RWPE2 (cell line): Measurements from ENCODE around the gene OR2A7.
"Not testable (repeated sequence)": the region's sequence is repeated elsewhere in the genome, so short reads cannot be mapped to it uniquely, and the experiment has no call there.

Experiments used
- ATAC-seq: fragments of 200-7000 bp; cut with Tn5 transposase; 3 replicates; pipeline ENCODE4 v1.9.1; 2021; ENCODE audit warnings: low read depth
- DNase-seq: peaks from one replicate; pipeline ENCODE4 v3.0.0-alpha.2; 2020; ENCODE audit warnings: low spot score
- H3K27ac ChIP-seq: fragments of 450-650 bp; 2 replicates; pipeline ENCODE4 v1.5.1; 2017; ENCODE audit warnings: mild to moderate bottlenecking; ENCODE audit not compliant: poor library complexity, severe bottlenecking
- H3K27me3 ChIP-seq: fragments of 250-450 bp; sonication (Bioruptor Pico); 2 replicates; pipeline ENCODE4 v1.5.1; 2021; ENCODE audit warnings: mild to moderate bottlenecking, moderate library complexity; ENCODE audit not compliant: insufficient read depth, poor library complexity, severe bottlenecking
- H3K36me3 ChIP-seq: fragments of 250-450 bp; sonication (Bioruptor Pico); 2 replicates; pipeline ENCODE4 v1.5.1; 2020; ENCODE audit warnings: low read depth, mild to moderate bottlenecking, moderate library complexity
- H3K4me1 ChIP-seq: fragments of 250-450 bp; sonication (Bioruptor Pico); 2 replicates; pipeline ENCODE4 v1.5.1; 2021; ENCODE audit warnings: mild to moderate bottlenecking, moderate library complexity; ENCODE audit not compliant: insufficient read depth, poor library complexity, severe bottlenecking
- H3K4me3 ChIP-seq: fragments of 250-450 bp; sonication (Bioruptor Pico); 2 replicates; pipeline ENCODE4 v1.5.1; 2021; ENCODE audit warnings: mild to moderate bottlenecking, moderate library complexity; ENCODE audit not compliant: severe bottlenecking
- H3K9me3 ChIP-seq: fragments of 250-450 bp; sonication (Bioruptor Pico); 2 replicates; pipeline ENCODE4 v1.5.1; 2021; ENCODE audit warnings: mild to moderate bottlenecking, moderate library complexity; ENCODE audit not compliant: severe bottlenecking
- TF ChIP-seq, protein P1 (sequence below): fragments of 450-650 bp; IDR thresholded peaks from one replicate; pipeline ENCODE4 v1.5.1; 2017; ENCODE audit warnings: mild to moderate bottlenecking, moderate library complexity; ENCODE audit not compliant: poor library complexity, severe bottlenecking

Gene OR2A7

DNA sequence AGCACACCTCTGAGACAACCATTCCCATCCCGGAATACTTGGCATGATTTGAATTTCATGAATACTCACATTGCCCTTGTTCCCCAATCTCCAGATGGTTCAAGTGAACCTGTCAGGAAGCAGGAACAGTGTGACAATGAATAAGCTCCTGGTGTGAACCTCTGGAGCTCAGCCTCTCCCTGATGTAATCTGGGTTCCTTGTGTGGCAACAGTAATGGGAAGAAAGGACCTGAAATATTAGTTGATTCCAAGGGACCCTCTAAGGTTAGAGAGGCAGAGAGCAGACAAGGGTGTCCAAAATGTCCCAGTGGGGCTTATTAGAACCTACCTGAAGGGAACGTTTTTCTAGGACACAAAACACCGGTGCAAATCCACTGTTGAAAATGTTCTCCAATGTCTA is 8.5 kb downstream of the OR2A7 start:
- no peaks in the 10 kb centered on the region for H3K36me3 ChIP-seq
- ATAC-seq (no peak), DNase-seq (no peak)
- TF ChIP-seq, protein P1, sequence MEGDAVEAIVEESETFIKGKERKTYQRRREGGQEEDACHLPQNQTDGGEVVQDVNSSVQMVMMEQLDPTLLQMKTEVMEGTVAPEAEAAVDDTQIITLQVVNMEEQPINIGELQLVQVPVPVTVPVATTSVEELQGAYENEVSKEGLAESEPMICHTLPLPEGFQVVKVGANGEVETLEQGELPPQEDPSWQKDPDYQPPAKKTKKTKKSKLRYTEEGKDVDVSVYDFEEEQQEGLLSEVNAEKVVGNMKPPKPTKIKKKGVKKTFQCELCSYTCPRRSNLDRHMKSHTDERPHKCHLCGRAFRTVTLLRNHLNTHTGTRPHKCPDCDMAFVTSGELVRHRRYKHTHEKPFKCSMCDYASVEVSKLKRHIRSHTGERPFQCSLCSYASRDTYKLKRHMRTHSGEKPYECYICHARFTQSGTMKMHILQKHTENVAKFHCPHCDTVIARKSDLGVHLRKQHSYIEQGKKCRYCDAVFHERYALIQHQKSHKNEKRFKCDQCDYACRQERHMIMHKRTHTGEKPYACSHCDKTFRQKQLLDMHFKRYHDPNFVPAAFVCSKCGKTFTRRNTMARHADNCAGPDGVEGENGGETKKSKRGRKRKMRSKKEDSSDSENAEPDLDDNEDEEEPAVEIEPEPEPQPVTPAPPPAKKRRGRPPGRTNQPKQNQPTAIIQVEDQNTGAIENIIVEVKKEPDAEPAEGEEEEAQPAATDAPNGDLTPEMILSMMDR, result no peak
- H3K27ac ChIP-seq, result no peak overlapping the region
- H3K4me3 ChIP-seq, result no peak overlapping the region
- H3K4me1 ChIP-seq, result no peaks in the 10 kb centered on the region
- no peaks in the 10 kb centered on the region for H3K9me3 ChIP-seq
- no peaks in the 10 kb centered on the region for H3K27me3 ChIP-seq

DNA sequence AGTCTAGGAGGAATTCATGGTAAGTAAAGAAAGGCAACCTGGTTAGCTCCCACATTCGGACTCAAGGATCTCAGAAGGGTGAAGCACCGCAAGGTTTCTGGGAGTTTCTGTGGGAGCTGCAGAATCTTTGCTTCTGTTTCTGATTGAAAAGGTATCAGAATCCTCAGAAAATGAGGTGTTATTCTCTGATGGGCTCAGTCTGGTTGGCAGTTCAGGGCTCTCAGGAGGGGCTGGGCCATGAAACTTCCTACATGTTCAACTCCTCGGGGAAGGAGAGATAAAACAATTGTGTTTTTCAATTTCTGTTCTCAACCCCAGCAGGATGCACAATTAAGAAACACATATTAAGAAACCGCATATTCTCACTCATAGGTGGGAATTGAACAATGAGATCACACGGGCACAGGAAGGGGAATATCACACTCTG is 9.1 kb downstream of the OR2A7 start:
- DNase-seq (peak; percentile 21), ATAC-seq (no peak)
- Histone ChIP-seq H3K4me1 (no peaks in the 10 kb centered on the region), H3K27ac (no peak overlapping the region), H3K9me3 (no peaks in the 10 kb centered on the region), H3K4me3 (no peak overlapping the region), H3K27me3 (no peaks in the 10 kb centered on the region), H3K36me3 (no peaks in the 10 kb centered on the region)
- TF ChIP-seq, protein P1, result no peak

DNA sequence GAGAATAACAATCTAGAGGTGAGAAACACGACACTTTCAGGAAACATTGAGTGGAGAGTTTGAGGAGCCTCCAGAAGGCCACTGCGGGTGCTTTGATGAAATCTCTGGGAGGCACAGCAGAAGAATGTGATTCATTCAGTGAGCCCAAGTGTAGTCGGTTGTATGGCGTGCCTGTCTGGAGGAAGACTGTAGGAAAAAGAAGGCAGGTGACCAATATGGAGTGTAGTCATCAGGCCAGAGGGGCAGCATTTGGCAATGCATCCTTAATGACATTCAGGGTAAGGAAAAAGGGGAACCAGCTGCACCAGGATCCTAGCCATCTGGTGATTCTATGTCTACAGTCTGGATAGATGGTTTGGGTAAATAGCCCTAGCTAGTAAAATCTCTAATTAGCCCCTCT is 12.3 kb downstream of the OR2A7 start:
- DNase-seq, H3K27me3 ChIP-seq, H3K4me3 ChIP-seq, H3K9me3 ChIP-seq, ATAC-seq, H3K4me1 ChIP-seq, H3K36me3 ChIP-seq, H3K27ac ChIP-seq: not testable (repeated sequence)

DNA sequence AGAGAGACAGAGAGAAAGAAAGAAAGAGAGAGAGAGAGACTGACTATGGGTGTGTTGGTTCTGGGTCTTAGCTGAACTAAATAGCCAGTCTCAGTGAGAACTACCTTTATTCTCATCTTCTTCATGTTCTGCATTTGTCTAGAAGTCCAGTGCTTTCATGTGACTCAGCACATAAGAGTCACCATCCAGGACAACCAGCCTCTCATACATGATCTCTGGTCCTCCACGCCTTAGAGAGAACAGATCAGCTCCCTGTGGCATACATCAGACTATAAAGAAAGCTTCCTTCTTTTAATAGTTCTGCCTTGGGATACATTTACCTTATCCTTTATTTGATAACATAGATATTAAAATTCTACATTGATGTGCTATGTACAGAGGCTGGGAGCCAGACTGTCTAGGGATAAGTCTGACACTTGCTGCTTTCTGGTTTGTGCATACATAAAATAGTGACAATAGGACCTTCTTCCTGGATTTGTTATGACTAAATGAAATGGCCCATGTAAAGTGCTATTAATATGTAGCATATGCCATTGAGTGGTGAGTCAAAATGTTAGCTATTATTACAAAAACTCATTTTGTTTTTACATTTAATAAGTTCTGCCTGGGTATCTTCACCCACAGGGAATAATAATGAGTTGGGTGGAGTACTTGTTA is 16.8 kb downstream of the OR2A7 start:
- not testable (repeated sequence) for H3K36me3 ChIP-seq, H3K9me3 ChIP-seq, H3K27ac ChIP-seq, H3K27me3 ChIP-seq, DNase-seq, H3K4me1 ChIP-seq, H3K4me3 ChIP-seq
- peak; percentile 31; the same call in 1 of the 3 replicates for ATAC-seq

DNA sequence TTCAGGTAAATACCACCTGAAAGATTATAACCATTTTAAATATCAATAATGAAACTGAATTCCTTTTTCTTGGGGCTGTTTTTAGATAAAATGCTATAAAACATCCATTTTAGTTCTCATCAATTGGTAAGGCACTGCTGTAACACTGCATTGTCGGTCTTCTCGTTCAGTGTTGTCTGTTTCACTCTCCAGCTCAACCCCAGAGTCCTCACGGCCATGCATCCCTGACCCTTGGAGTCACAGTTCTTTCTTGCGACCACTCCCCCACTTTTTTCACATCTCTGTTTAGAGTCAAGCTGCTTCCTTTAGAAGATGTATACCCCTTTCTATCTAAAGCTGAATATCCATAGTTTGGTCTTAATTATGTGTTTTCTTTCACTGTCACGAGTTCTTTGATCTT is 17.6 kb downstream of the OR2A7 start:
- H3K9me3 ChIP-seq, DNase-seq, H3K27ac ChIP-seq, H3K36me3 ChIP-seq, H3K27me3 ChIP-seq, ATAC-seq, H3K4me1 ChIP-seq, H3K4me3 ChIP-seq: not testable (repeated sequence)

DNA sequence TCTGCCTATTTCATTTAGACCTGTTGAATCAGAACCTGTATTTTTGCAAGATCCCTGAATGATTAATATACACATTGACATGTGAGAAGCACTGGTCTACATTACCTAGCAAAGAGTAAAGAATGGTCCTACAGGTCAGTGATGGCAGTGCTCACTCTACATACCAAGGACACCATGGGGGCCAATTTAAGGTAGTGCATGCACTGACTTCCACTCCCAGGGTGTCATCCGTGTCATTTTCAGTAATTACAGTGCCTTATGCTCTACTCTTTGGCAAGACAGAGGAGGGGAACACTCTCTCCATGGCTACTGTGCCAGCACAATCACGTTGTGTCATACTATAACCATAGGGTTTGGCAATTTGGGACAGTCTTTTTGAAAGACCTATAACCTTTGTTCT is 19.2 kb downstream of the OR2A7 start:
- not testable (repeated sequence) for DNase-seq, H3K9me3 ChIP-seq, H3K36me3 ChIP-seq, H3K4me1 ChIP-seq, H3K27ac ChIP-seq, H3K27me3 ChIP-seq, H3K4me3 ChIP-seq
- peak; percentile 43; the same call in 1 of the 3 replicates for ATAC-seq

GRCh38 chr7:144239365-144239764 is 25.2 kb downstream of the OR2A7 start, which contains the start of gene OR2A42:
Gene OR2A42, minus strand, starts transcription at chr7:144239605. Its CDS starts 6,762 bp downstream, at chr7:144232843.
- not testable (repeated sequence) for H3K36me3 ChIP-seq, H3K9me3 ChIP-seq, H3K4me1 ChIP-seq, H3K27ac ChIP-seq, DNase-seq, H3K27me3 ChIP-seq, H3K4me3 ChIP-seq, ATAC-seq

- not testable (repeated sequence) for H3K27ac ChIP-seq, H3K36me3 ChIP-seq, DNase-seq, H3K27me3 ChIP-seq, ATAC-seq, H3K9me3 ChIP-seq, H3K4me3 ChIP-seq, H3K4me1 ChIP-seq
Observed at GRCh38 chr7:144238530-144239082, 26.0 kb downstream of the OR2A7 start.

DNA sequence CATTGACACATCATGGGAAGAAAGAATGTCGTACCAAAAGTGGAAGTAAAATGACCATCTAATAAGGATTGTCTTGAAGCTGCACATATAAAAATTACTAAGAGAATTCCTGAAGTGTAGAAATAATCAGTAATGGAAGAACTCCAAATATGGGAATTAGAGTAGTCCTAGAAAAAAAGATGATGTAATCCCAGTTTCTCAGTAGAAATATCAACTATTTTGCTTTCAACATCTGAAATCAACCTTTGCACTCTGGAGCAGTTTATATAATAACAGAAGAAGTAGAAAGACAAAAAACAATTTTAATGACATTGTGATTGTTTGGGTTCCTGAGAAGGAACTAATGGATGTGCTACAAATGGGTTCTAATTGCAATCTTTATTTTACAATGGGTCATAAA is 31.6 kb downstream of the OR2A7 start:
- 0 out of 3 replicates have a peak, but pooled peaks have one; percentile 6 for ATAC-seq
- H3K27me3 ChIP-seq, DNase-seq, H3K27ac ChIP-seq, H3K4me1 ChIP-seq, H3K9me3 ChIP-seq, H3K36me3 ChIP-seq, H3K4me3 ChIP-seq: not testable (repeated sequence)

- H3K4me1 ChIP-seq, H3K36me3 ChIP-seq, ATAC-seq, H3K27ac ChIP-seq, DNase-seq, H3K27me3 ChIP-seq, H3K9me3 ChIP-seq, H3K4me3 ChIP-seq: not testable (repeated sequence)
Observed at GRCh38 chr7:144231027-144231426, 33.6 kb downstream of the OR2A7 start.
